Mesendoderm (in vitro differentiated cells): ENCODE results near the gene C1QTNF1.

Source experiments
- DNase-seq: peaks from one replicate; pipeline ENCODE4 v3.0.0; 2013
- H2AK5ac ChIP-seq: 2 replicates; pipeline ENCODE4 v1.6.1; 2013; ENCODE audit warnings: low read length, inconsistent platforms
- H2BK120ac ChIP-seq: 2 replicates; pipeline ENCODE4 v1.6.1; 2013; ENCODE audit warnings: low read depth, mild to moderate bottlenecking, low read length, moderate library complexity, mixed read lengths
- H2BK15ac ChIP-seq: replicated peaks from 2 replicates; pipeline ENCODE4 v1.6.1; 2013; ENCODE audit warnings: low read depth, mild to moderate bottlenecking, moderate library complexity
- H2BK5ac ChIP-seq: 2 replicates; pipeline ENCODE4 v1.6.1; 2013; ENCODE audit warnings: low read length, inconsistent platforms
- H3K18ac ChIP-seq: 2 replicates; pipeline ENCODE4 v1.6.1; 2013; ENCODE audit warnings: mild to moderate bottlenecking, low read length, mixed read lengths
- H3K23ac ChIP-seq: one replicate; pipeline ENCODE4 v1.6.1; 2013; ENCODE audit warnings: low read length
- H3K27ac ChIP-seq: 2 replicates; pipeline ENCODE4 v1.5.1; 2013; ENCODE audit warnings: low read depth, mild to moderate bottlenecking, inconsistent platforms, low read length, moderate library complexity
- H3K27me3 ChIP-seq: 2 replicates; pipeline ENCODE4 v1.6.1; 2013; ENCODE audit warnings: low read length, control low read depth, mild to moderate bottlenecking, inconsistent platforms; ENCODE audit not compliant: insufficient read depth, poor library complexity
- H3K36me3 ChIP-seq: 2 replicates; pipeline ENCODE4 v1.6.1; 2013; ENCODE audit warnings: low read length, inconsistent platforms; ENCODE audit not compliant: control insufficient read depth, insufficient read depth
- H3K4ac ChIP-seq: one replicate; pipeline ENCODE4 v1.6.1; 2013; ENCODE audit warnings: low read depth, mild to moderate bottlenecking, low read length, moderate library complexity
- H3K4me1 ChIP-seq: 2 replicates; pipeline ENCODE4 v1.6.1; 2013; ENCODE audit warnings: low read depth, low read length, inconsistent platforms; ENCODE audit not compliant: control insufficient read depth
- H3K4me2 ChIP-seq: 2 replicates; pipeline ENCODE4 v1.6.1; 2013; ENCODE audit warnings: low read length
- H3K4me3 ChIP-seq: 2 replicates; pipeline ENCODE4 v1.5.1; 2013; ENCODE audit warnings: mild to moderate bottlenecking, low read length
- H3K56ac ChIP-seq: one replicate; pipeline ENCODE4 v1.6.1; 2013; ENCODE audit warnings: low read length
- H3K79me1 ChIP-seq: 2 replicates; pipeline ENCODE4 v1.6.1; 2013; ENCODE audit warnings: low read length, inconsistent platforms
- H3K79me2 ChIP-seq: 2 replicates; pipeline ENCODE4 v1.6.1; 2013; ENCODE audit warnings: mild to moderate bottlenecking, low read length; ENCODE audit not compliant: control insufficient read depth, insufficient read depth
- H3K9ac ChIP-seq: 2 replicates; pipeline ENCODE4 v1.6.1; 2013; ENCODE audit warnings: low read length, inconsistent platforms
- H4K5ac ChIP-seq: one replicate; pipeline ENCODE4 v1.6.1; 2013; ENCODE audit warnings: low read length
- H4K8ac ChIP-seq: one replicate; pipeline ENCODE4 v1.6.1; 2013; ENCODE audit warnings: low read depth, mild to moderate bottlenecking, control low read depth, low read length, moderate library complexity
- WGBS: extraction: QIAGEN DNeasy Blood & Tissue Kit; methylation state at CpG from one replicate; pipeline ENCODE4 v1.1.7; 2013; ENCODE audit warnings: low lambda C conversion rate, missing lambda C conversion rate; ENCODE audit not compliant: insufficient coverage; ENCODE audit errors: extremely low coverage; 5-methylcytosine and 5-hydroxymethylcytosine counted together

C1QTNF1 gene

GRCh38 chr17:79041041-79041570, 17.1 kb downstream of the C1QTNF1 start:
- no peak for DNase-seq
- Histone ChIP-seq H2BK15ac (no peak overlapping the region), H3K4me3 (no peak overlapping the region), H2BK5ac (no peak overlapping the region), H3K79me2 (no peaks in the 10 kb centered on the region), H3K27ac (no peak overlapping the region), H4K8ac (no peak overlapping the region), H3K18ac (no peak overlapping the region), H3K4me1 (no peaks in the 10 kb centered on the region), H2AK5ac (no peak overlapping the region), H3K23ac (no peak overlapping the region), H3K27me3 (no peaks in the 10 kb centered on the region), H3K36me3 (no peaks in the 10 kb centered on the region), H3K9ac (no peak overlapping the region), H2BK120ac (no peak overlapping the region), H4K5ac (no peak overlapping the region), H3K79me1 (no peaks in the 10 kb centered on the region), H3K56ac (no peak overlapping the region), H3K4me2 (no peak overlapping the region), H3K4ac (no peak overlapping the region)
- no CpG with 5 or more reads among the region's 13 CpGs for WGBS

- DNase-seq = no peak
- Histone ChIP-seq H3K4ac (no peak overlapping the region), H3K27ac (no peak overlapping the region), H3K79me2 (no peaks in the 10 kb centered on the region), H2AK5ac (no peak overlapping the region), H2BK120ac (no peak overlapping the region), H3K4me1 (no peaks in the 10 kb centered on the region), H2BK15ac (no peak overlapping the region), H3K23ac (no peak overlapping the region), H4K8ac (no peak overlapping the region), H3K56ac (no peak overlapping the region), H3K4me3 (no peak overlapping the region), H3K18ac (no peak overlapping the region), H3K79me1 (no peaks in the 10 kb centered on the region), H4K5ac (no peak overlapping the region), H3K27me3 (no peaks in the 10 kb centered on the region), H2BK5ac (no peak overlapping the region), H3K9ac (no peak overlapping the region), H3K4me2 (no peak overlapping the region), H3K36me3 (no peaks in the 10 kb centered on the region)
- WGBS = no CpG with 5 or more reads among the region's 29 CpGs
Observed at GRCh38 chr17:79041723-79042420, 17.9 kb downstream of the C1QTNF1 start.

DNA sequence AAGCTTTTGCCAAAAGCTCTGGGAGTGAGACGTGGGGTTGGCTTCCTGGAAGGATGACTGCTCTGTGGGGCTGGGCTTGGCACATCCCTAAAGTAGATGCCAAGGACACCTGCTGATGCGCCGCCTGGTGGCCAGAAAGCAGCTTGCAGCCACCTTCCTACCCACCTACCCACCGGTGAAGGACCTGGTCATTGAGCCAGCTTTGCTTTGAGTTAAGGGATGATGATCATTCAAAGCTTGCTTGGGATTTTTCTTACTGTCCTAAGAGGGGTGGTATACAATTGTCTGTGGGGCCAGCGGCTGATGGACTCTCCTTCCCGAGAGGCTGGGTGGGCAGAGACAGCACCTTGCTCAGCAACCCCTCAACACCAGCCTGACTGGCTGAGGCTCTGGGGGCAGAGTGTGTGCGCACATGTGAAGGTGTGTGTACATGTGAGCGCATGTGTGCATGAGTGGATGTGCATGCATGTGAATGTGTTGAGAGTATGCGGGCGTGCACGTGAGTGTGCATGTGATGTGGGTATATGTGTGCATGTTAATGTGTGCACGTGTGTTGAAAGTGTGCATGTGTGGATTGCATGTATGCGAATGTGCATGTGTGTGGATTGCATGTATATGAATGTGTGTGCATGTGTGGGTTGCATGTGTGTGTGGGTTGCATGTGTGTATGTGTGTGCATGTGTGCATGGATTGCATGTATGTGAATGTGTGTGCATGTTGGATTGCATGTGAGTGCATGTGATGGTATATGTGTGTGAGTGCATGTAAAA, 18.6 kb downstream of the C1QTNF1 start:
- no peak overlapping the region for H3K4me2 ChIP-seq
- no peak overlapping the region for H3K4ac ChIP-seq
- WGBS = no CpG with 5 or more reads among the region's 13 CpGs
- no peak overlapping the region for H2AK5ac ChIP-seq
- H4K8ac ChIP-seq = no peak overlapping the region
- H3K36me3 ChIP-seq = no peaks in the 10 kb centered on the region
- no peak overlapping the region for H3K4me3 ChIP-seq
- H3K56ac ChIP-seq = no peak overlapping the region
- no peak overlapping the region for H2BK5ac ChIP-seq
- H4K5ac ChIP-seq = no peak overlapping the region
- H3K27me3 ChIP-seq = no peaks in the 10 kb centered on the region
- H3K27ac ChIP-seq = no peak overlapping the region
- H2BK15ac ChIP-seq = no peak overlapping the region
- H2BK120ac ChIP-seq = no peak overlapping the region
- no peaks in the 10 kb centered on the region for H3K79me2 ChIP-seq
- H3K18ac ChIP-seq = no peak overlapping the region
- no peak overlapping the region for H3K9ac ChIP-seq
- H3K23ac ChIP-seq = no peak overlapping the region
- H3K4me1 ChIP-seq = no peaks in the 10 kb centered on the region
- no peaks in the 10 kb centered on the region for H3K79me1 ChIP-seq
- peak; percentile 72 for DNase-seq

- WGBS = no CpG with 5 or more reads among the region's 10 CpGs
- no peak overlapping the region for H4K5ac ChIP-seq
- H3K4me3 ChIP-seq = no peak overlapping the region
Observed at GRCh38 chr17:79043191-79043930, 19.4 kb downstream of the C1QTNF1 start.

DNA sequence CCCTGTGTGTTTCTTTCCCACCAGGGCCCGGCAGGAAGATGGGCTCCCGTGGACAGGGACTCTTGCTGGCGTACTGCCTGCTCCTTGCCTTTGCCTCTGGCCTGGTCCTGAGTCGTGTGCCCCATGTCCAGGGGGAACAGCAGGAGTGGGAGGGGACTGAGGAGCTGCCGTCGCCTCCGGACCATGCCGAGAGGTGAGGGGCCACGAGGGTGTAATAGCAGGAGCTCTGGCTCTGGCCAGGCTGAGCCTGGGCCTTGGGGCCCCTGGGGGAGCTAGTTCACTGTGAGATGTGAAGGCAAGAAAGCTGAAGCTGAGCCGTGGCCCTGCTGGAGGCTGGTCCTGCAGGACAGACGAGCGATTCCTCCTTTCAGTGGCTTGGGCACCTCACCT, 20.0 kb downstream of the C1QTNF1 start:
- no peak overlapping the region for H3K18ac ChIP-seq
- no peaks in the 10 kb centered on the region for H3K4me1 ChIP-seq
- H2BK120ac ChIP-seq = no peak overlapping the region
- H3K56ac ChIP-seq = no peak overlapping the region
- H3K79me1 ChIP-seq = no peaks in the 10 kb centered on the region
- H2BK5ac ChIP-seq = no peak overlapping the region
- H3K79me2 ChIP-seq = no peaks in the 10 kb centered on the region
- no peak overlapping the region for H2AK5ac ChIP-seq
- H3K27ac ChIP-seq = no peak overlapping the region
- H2BK15ac ChIP-seq = no peak overlapping the region
- DNase-seq = no peak
- H3K4me3 ChIP-seq = no peak overlapping the region
- WGBS = no CpG with 5 or more reads among the region's 12 CpGs
- no peak overlapping the region for H3K4me2 ChIP-seq
- no peak overlapping the region for H3K9ac ChIP-seq
- H4K8ac ChIP-seq = no peak overlapping the region
- no peaks in the 10 kb centered on the region for H3K27me3 ChIP-seq
- no peak overlapping the region for H4K5ac ChIP-seq
- H3K23ac ChIP-seq = no peak overlapping the region
- no peaks in the 10 kb centered on the region for H3K36me3 ChIP-seq
- H3K4ac ChIP-seq = no peak overlapping the region

More at GRCh38 chr17:79043191-79043930, 19.4 kb downstream of the C1QTNF1 start:
- H4K8ac ChIP-seq = no peak overlapping the region
- no peak overlapping the region for H3K4ac ChIP-seq
- H2BK5ac ChIP-seq = no peak overlapping the region
- H3K36me3 ChIP-seq = no peaks in the 10 kb centered on the region
- no peak for DNase-seq
- H3K79me2 ChIP-seq = no peaks in the 10 kb centered on the region
- no peak overlapping the region for H2AK5ac ChIP-seq
- H3K18ac ChIP-seq = no peak overlapping the region
- no peak overlapping the region for H3K4me2 ChIP-seq
- H3K27me3 ChIP-seq = no peaks in the 10 kb centered on the region
- no peaks in the 10 kb centered on the region for H3K4me1 ChIP-seq
- no peak overlapping the region for H3K56ac ChIP-seq
- no peak overlapping the region for H3K27ac ChIP-seq
- no peak overlapping the region for H3K9ac ChIP-seq
- no peak overlapping the region for H2BK120ac ChIP-seq
- H3K23ac ChIP-seq = no peak overlapping the region
- no peak overlapping the region for H2BK15ac ChIP-seq
- H3K79me1 ChIP-seq = no peaks in the 10 kb centered on the region
